ENCODE results near the gene JADE3.
A peak's percentile ranks its signal among the peaks of the same experiment; 100 is the strongest.

JADE3 gene

DNA sequence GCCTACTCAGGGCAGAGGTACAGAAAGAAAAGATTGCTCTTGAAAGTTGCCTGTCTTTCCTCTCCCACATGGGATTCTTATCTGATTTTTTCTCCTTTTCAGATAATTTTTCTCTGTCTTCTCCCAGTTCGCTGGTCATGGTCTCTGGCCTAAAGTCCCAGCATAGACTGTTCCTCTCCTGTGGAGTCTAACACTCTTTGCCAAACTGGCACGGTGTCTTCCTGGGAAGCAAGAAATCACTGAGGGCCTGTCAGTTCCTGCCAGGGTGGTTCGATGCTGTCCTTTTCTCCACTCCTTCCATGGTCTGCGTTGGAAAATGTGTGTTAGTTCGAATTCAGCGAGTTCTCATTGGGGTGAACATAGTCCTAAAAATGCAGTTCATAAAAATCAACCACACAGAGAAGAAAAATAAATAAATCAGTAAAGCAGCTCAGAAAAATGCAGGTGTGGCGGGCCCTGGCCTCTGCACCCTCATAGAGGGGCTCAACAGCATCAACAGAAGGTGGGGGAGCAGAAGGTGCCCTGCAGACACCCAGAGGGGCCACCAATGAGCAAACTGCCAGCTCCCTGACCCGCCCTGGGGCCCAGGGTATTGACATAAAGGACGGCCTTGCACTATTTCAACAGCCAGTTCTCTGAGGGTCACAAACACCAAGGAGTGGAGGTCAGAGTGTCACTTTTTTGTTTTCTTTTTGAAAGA, 168.1 kb downstream of the JADE3 start:
- in situ Hi-C loops (cut with HindIII; ENCODE audit: low pct_ligation_motif_present, low pct_unique_long_range_greater_than_20kb, low sequenced_read_pairs) = no loop called here
- no peak for DNase-seq

DNA sequence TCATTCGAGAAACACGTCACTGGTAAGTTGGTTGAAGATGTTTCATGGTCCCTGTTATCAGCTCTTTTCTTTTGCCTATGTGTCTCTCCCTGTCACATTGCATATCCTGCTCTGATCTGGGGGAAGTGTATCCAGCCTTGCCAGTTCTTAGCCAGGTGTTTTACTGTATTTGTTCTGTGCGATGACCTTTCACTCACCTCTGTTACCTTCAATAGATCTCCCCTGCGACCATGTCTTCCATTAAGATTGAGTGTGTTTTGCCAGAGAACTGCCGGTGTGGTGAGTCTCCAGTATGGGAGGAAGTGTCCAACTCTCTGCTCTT, 168.7 kb downstream of the JADE3 start:
- in situ Hi-C loops (cut with HindIII; ENCODE audit: low pct_ligation_motif_present, low pct_unique_long_range_greater_than_20kb, low sequenced_read_pairs) = no loop called here
- no peak for DNase-seq

DNA sequence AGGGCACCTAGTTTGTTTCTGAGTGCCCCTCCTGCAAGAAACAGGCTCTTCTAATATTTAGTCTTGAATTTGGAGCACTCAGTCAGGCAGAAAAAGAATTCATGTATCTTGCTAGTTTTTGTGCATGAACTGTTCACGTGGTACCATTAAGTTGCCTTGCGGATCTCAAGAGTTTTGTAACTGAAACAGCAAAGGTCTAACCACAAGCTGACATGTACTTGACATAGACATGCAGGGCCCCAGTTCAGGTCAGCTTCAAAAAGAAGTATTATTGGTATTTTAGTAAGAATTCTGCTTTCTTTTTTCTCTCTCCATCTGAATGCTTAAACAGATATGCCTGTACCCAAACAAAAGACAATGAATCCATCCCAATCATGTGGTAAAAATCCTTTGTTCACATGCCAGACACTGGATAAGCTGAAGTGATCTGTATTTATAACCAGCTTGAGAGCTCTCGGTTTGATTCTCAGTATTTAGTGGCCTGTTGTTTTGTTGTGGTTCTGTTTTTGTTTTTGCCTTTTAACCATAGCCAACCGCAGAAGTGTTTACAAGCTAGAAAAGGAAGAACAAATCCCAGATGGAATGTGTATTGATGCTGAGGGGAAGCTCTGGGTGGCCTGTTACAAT, 179.0 kb downstream of the JADE3 start:
- no peak for DNase-seq
- in situ Hi-C loops (cut with HindIII; ENCODE audit: low pct_ligation_motif_present, low pct_unique_long_range_greater_than_20kb, low sequenced_read_pairs) = no loop called here

DNA sequence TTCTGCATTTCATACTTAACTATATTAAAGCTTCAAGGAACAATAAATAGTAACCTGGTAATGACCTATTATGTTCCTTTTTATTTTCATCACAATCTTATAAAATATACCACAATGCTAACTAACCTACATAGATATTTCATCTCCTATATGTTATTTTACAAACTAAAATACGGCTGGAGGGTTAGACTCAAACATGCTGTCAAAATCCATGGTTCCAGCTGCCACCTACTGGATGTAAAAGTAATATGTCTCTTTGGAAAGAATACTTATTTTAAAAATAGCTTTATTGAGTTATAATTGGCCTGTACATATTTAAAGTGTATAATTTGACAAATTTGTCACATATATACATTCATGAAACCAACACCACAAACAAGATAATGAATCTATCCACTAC, 181.0 kb downstream of the JADE3 start:
- in situ Hi-C loops (cut with HindIII; ENCODE audit: low pct_ligation_motif_present, low pct_unique_long_range_greater_than_20kb, low sequenced_read_pairs) = no loop called here
- DNase-seq = peak; percentile 11

DNA sequence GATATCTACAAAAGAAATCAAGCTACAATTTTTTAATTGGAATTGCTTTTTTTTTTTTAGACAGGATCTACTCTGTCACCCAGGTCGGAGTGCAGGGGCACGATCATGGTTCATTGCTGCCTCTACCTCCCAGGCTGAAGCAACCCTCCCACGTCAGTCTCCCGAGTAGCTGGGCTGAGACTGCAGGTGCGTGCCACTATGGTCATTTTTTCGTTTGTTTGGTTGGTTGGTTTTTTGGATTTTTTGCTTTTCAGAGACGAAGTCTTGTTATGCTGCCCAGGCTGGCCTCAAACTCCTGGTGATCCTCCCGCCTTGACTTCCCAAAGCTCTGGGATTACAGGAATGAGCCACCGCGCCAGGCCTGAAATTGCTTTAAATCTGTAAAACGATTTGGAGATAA, 181.6 kb downstream of the JADE3 start:
- DNase-seq = no peak
- in situ Hi-C loops (cut with HindIII; ENCODE audit: low pct_ligation_motif_present, low pct_unique_long_range_greater_than_20kb, low sequenced_read_pairs) = no loop called here

DNA sequence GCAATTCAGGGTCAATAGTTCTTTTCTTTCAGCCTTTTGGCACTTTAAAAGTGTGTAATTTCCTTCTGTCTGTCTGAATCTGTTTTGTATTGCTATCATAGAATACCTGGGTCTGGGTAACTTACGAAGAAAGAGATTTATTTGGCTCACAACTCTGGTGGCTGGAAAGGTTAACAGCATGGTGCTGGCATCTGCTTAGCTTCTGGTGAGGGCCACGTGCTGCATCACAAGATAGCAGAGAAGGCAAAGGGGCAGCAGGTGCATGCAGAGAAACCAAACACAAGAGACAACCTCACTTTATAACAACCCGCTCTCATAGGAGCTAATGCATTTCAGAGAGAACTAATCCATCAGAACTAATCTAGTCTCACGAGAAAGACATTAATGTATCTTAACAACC, 184.8 kb downstream of the JADE3 start:
- DNase-seq = no peak
- in situ Hi-C loops (cut with HindIII; ENCODE audit: low pct_ligation_motif_present, low pct_unique_long_range_greater_than_20kb, low sequenced_read_pairs) = no loop called here

DNA sequence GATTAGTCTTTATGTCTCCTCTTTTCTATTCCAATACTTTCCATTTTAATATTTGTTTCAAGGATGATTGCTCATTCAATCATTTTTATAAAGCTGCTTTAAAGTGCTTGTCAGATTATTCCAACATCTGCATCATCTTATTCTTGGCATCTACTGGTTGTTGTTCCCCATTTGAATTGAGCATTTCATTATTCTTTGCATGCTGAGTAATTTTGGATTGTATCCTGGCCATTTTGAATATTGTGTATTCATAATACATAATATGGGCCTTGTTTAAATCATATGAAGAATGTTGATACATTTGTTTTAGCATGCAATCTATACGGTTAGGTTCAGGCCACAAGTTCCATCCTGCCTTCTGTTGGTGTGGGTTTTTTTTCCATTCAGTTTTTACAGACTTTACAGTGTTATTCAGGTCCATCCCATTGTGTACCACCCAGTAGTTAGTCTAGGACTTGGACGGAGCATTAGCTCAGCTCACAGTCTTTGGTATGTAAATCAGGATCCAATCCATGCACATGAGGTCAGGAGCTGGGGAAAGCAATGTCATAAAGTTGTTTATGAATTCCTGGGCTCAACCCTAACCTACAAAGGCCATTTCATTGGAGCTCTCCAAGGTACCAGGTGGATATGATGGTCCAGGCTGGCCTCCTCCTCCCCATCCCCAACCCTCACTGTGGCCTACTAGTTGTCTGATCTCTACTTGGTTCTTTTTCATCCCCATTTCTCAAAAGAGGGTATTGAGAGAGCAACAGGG, 186.3 kb downstream of the JADE3 start:
- DNase-seq = no peak
- in situ Hi-C loops (cut with HindIII; ENCODE audit: low pct_ligation_motif_present, low pct_unique_long_range_greater_than_20kb, low sequenced_read_pairs) = no loop called here

DNA sequence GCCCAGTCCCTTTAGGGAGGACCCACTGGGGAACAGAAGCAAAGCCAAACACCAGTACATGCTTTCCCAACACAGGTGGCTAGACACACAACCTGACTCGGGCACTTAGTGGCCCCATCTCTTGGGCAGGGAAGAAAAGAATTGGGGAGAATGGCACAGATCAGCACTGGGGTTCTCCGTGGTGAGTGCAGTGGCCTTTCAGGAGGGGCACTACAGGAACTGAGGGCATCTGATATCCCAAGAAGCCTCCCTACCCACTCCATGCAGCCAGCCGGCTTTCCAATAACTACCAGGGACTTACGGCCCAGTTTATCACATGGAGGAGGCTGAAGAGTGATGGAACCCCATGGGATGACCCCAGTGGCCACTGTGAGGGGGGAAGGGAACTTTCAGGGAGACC, 189.0 kb downstream of the JADE3 start:
- in situ Hi-C loops (cut with HindIII; ENCODE audit: low pct_ligation_motif_present, low pct_unique_long_range_greater_than_20kb, low sequenced_read_pairs) = no loop called here
- DNase-seq = no peak
